HUES48 (cell line): Measurements from ENCODE around the gene HES2.
"Not testable (repeated sequence)": the region's sequence is repeated elsewhere in the genome, so short reads cannot be mapped to it uniquely, and the experiment has no call there.

Source experiments
- H3K27ac ChIP-seq: one replicate; pipeline ENCODE4 v1.7.0; 2013; ENCODE audit warnings: low read depth, low read length, inconsistent platforms
- H3K27me3 ChIP-seq: 2 replicates; pipeline ENCODE4 v1.6.1; 2013; ENCODE audit warnings: mild to moderate bottlenecking, low read length; ENCODE audit not compliant: control insufficient read depth, insufficient read depth
- H3K36me3 ChIP-seq: 2 replicates; pipeline ENCODE4 v1.6.1; 2013; ENCODE audit warnings: low read length; ENCODE audit not compliant: control insufficient read depth, insufficient read depth
- H3K4me1 ChIP-seq: 2 replicates; pipeline ENCODE4 v1.6.1; 2013; ENCODE audit warnings: mild to moderate bottlenecking, low read length; ENCODE audit not compliant: control insufficient read depth, insufficient read depth
- H3K4me3 ChIP-seq: 2 replicates; pipeline ENCODE4 v1.5.1; 2013; ENCODE audit warnings: mild to moderate bottlenecking, low read depth, low read length
- H3K9ac ChIP-seq: 2 replicates; pipeline ENCODE4 v1.6.1; 2013; ENCODE audit warnings: mild to moderate bottlenecking, low read depth, low read length, moderate library complexity
- H3K9me3 ChIP-seq: 2 replicates; pipeline ENCODE4 v1.6.1; 2013; ENCODE audit warnings: low read length; ENCODE audit not compliant: control insufficient read depth, insufficient read depth

The HES2 gene

DNA sequence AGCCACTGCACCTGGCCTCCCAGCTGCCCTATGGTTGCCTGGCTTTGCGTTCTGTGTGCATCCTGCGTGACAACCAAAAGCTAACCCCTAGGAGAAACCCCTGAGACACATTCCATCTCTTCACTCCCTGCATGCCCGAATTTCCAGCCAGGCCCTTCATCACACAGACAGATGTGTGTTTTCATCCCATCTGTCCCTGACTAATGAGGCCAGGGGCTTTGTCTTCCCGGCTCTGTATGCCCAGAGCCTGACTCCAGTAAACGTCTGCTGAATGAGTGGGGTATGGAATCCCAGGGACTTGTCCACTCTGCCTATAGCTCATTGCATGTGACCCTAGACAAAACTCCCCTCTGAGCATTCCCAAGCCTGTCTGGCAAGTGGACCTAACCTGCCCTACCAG, 14.5 kb upstream of the HES2 start:
- H3K36me3 ChIP-seq: no peaks in the 10 kb centered on the region
- H3K9ac ChIP-seq: no peak overlapping the region
- H3K4me3 ChIP-seq: no peak overlapping the region
- peaks cover 2% of the 10 kb centered on the region for H3K27me3 ChIP-seq
- peaks cover 4% of the 10 kb centered on the region; the same call in 1 of the 2 replicates for H3K4me1 ChIP-seq
- no peak overlapping the region for H3K27ac ChIP-seq
- H3K9me3 ChIP-seq: no peaks in the 10 kb centered on the region

DNA sequence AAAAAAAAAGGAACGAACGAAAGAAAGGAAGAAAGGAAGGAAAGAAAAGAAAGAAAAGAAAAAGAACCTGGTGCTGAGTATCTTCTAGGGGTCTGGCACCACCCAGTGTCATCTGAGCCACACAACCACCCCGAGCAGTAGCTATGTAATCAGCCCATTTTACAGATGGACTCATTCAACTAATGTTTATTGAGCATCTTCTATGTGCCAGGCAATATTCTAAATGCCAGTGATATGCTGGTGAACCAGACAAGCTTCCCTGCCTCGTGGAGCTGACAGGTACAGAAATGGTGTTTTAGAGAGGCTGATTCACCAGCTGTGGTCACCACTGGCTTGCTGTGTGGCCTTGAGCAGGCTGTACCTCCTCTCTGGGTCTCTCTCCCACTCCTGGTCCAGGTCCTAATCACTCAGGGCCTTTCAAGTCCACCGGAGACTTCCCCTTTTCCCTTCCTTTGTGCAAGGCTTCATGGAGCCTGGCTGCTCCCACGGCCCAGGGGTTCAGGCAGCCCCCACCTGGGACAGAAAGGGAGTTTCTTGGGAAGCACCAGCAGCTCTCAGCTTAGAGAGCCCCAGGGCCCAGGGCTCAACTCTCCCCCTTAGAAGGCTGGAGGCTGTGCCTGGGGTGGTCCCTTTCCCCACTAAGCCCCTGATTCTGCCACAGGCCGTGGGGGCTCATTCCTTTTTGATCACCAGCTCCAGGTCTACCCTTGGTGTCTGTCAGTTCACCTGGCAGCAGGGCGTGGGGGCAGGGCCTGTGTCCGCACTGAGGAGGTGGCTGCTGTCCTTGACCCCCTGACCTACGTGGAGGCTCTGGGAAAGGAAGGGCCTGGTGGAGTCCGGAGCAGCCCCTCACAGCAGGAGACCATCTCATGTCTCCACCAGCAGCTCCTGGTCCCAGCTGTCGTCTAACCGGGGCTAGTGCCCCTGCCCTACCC, 12.2 kb upstream of the HES2 start:
- not testable (repeated sequence) for H3K36me3 ChIP-seq, H3K4me3 ChIP-seq, H3K9ac ChIP-seq, H3K4me1 ChIP-seq, H3K27me3 ChIP-seq, H3K27ac ChIP-seq, H3K9me3 ChIP-seq

GRCh38 chr1:6429660-6430411, 10.1 kb upstream of the HES2 start:
- H3K4me3 ChIP-seq, H3K27ac ChIP-seq, H3K36me3 ChIP-seq, H3K9ac ChIP-seq, H3K9me3 ChIP-seq, H3K4me1 ChIP-seq: not testable (repeated sequence)
- peaks cover 28% of the 10 kb centered on the region for H3K27me3 ChIP-seq

- peaks cover 42% of the 10 kb centered on the region for H3K27me3 ChIP-seq
- H3K27ac ChIP-seq, H3K9me3 ChIP-seq, H3K4me3 ChIP-seq, H3K36me3 ChIP-seq, H3K4me1 ChIP-seq, H3K9ac ChIP-seq: not testable (repeated sequence)
Observed at GRCh38 chr1:6428453-6428852, 8.7 kb upstream of the HES2 start.

- no peak overlapping the region for H3K9ac ChIP-seq
- H3K27me3 ChIP-seq: peaks cover 49% of the 10 kb centered on the region
- H3K36me3 ChIP-seq: no peaks in the 10 kb centered on the region
- H3K9me3 ChIP-seq: no peaks in the 10 kb centered on the region
- H3K4me3 ChIP-seq: no peak overlapping the region
- no peak overlapping the region for H3K27ac ChIP-seq
- H3K4me1 ChIP-seq: peaks cover 7% of the 10 kb centered on the region; the same call in 1 of the 2 replicates
Observed at GRCh38 chr1:6427441-6428390, 8.0 kb upstream of the HES2 start.

- H3K4me3 ChIP-seq: no peak overlapping the region
- no peaks in the 10 kb centered on the region for H3K9me3 ChIP-seq
- H3K9ac ChIP-seq: no peak overlapping the region
- H3K27me3 ChIP-seq: peaks cover 56% of the 10 kb centered on the region
- peaks cover 7% of the 10 kb centered on the region; the same call in 1 of the 2 replicates for H3K4me1 ChIP-seq
- no peak overlapping the region for H3K27ac ChIP-seq
- H3K36me3 ChIP-seq: no peaks in the 10 kb centered on the region
Observed at GRCh38 chr1:6426972-6427350, 7.2 kb upstream of the HES2 start.

DNA sequence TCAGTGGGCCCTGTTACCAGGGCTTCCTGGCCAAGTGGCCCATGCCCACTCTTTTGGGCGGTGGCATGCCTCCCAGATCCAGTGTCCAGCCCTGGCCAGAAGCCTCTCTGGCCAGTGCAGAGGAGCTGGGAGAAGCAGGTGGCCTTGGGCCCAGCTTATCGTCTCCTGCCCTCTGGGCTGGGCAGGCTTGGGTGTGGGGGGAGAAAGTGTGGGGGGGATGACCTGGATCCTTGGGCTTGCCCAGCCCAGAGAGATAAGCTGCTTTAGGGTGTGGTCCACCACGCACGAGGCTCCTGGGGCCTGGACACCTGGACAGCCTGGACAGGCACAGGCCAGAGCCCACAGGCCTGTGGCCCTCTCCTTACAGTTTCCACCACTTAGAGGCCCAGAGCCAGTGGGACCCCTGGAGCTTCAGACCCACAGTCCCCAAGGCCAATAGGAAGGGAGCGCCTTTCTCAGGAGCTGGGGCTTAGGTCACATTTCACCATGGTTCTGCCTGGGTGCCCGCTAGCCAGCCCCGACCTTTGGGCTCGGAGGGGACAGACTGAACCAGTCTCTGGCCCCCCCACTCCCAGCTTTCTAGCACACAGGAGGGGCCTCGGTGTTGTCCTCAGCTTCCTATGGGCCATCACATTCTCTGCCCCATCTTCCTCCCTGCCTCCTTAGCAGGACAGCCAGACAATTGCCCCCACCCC, 6.7 kb upstream of the HES2 start:
- Histone ChIP-seq H3K36me3 (no peaks in the 10 kb centered on the region), H3K4me3 (no peak overlapping the region), H3K27ac (no peak overlapping the region), H3K27me3 (peaks cover 61% of the 10 kb centered on the region), H3K9me3 (no peaks in the 10 kb centered on the region), H3K4me1 (peaks cover 7% of the 10 kb centered on the region; the same call in 1 of the 2 replicates), H3K9ac (no peak overlapping the region)

GRCh38 chr1:6425658-6426057, 5.9 kb upstream of the HES2 start:
- Histone ChIP-seq H3K27ac (no peak overlapping the region), H3K27me3 (peaks cover 69% of the 10 kb centered on the region), H3K36me3 (no peaks in the 10 kb centered on the region), H3K4me3 (no peak overlapping the region), H3K9ac (no peak overlapping the region), H3K9me3 (no peaks in the 10 kb centered on the region), H3K4me1 (peaks cover 7% of the 10 kb centered on the region; the same call in 1 of the 2 replicates)

GRCh38 chr1:6424619-6425593, 5.2 kb upstream of the HES2 start, which contains the start of gene ESPN:
Gene ESPN (plus strand): TSS chr1:6424776. CDS start chr1:6424956, 180 bp downstream.
- H3K4me3 ChIP-seq: peak within 1 kb of the TSS; percentile 45; the same call in 1 of the 2 replicates
- no peaks in the 10 kb centered on the region for H3K9me3 ChIP-seq
- H3K4me1 ChIP-seq: peaks cover 3% of the 10 kb centered on the region; the same call in 1 of the 2 replicates
- no peaks in the 10 kb centered on the region for H3K36me3 ChIP-seq
- H3K27ac ChIP-seq: no peak within 1 kb of the TSS
- peaks cover 76% of the 10 kb centered on the region for H3K27me3 ChIP-seq
- no peak within 1 kb of the TSS for H3K9ac ChIP-seq
